Measurements from ENCODE around the gene NMUR1.

Gene NMUR1

GRCh38 chr2:231527955-231528635 lies 2.1 kb downstream of the NMUR1 start:
- in situ Hi-C loops (cut with HindIII; ENCODE audit: low sequenced_read_pairs), result no loop called here

- in situ Hi-C loops (cut with HindIII; ENCODE audit: low sequenced_read_pairs), result no loop called here
These were observed 3.2 kb downstream of the NMUR1 start for GRCh38 chr2:231527091-231527395.

GRCh38 chr2:231526341-231527090 lies 3.7 kb downstream of the NMUR1 start:
- in situ Hi-C loops (cut with HindIII; ENCODE audit: low sequenced_read_pairs), result no loop called here

GRCh38 chr2:231525248-231526163 lies 4.7 kb downstream of the NMUR1 start:
- in situ Hi-C loops (cut with HindIII; ENCODE audit: low sequenced_read_pairs), result no loop called here

GRCh38 chr2:231524477-231525247 lies 5.6 kb downstream of the NMUR1 start:
- in situ Hi-C loops (cut with HindIII; ENCODE audit: low sequenced_read_pairs), result no loop called here

- in situ Hi-C loops (cut with HindIII; ENCODE audit: low sequenced_read_pairs), result no loop called here
These were observed 6.6 kb downstream of the NMUR1 start for GRCh38 chr2:231523451-231524285.

- in situ Hi-C loops (cut with HindIII; ENCODE audit: low sequenced_read_pairs), result no loop called here
These were observed 7.6 kb downstream of the NMUR1 start for GRCh38 chr2:231522418-231523180.

GRCh38 chr2:231521443-231521842 lies 8.8 kb downstream of the NMUR1 start:
- in situ Hi-C loops (cut with HindIII; ENCODE audit: low sequenced_read_pairs), result no loop called here

GRCh38 chr2:231519975-231520555 lies 10.2 kb downstream of the NMUR1 start:
- in situ Hi-C loops (cut with HindIII; ENCODE audit: low sequenced_read_pairs), result no loop called here

- in situ Hi-C loops (cut with HindIII; ENCODE audit: low sequenced_read_pairs), result no loop called here
These were observed 11.5 kb downstream of the NMUR1 start for GRCh38 chr2:231518771-231519170.

- in situ Hi-C loops (cut with HindIII; ENCODE audit: low sequenced_read_pairs), result no loop called here
These were observed 14.6 kb downstream of the NMUR1 start for GRCh38 chr2:231515603-231516002.

GRCh38 chr2:231514951-231515297 lies 15.3 kb downstream of the NMUR1 start:
- in situ Hi-C loops (cut with HindIII; ENCODE audit: low sequenced_read_pairs), result no loop called here

- in situ Hi-C loops (cut with HindIII; ENCODE audit: low sequenced_read_pairs), result no loop called here
These were observed 15.9 kb downstream of the NMUR1 start for GRCh38 chr2:231514225-231514950.

GRCh38 chr2:231513746-231514224 lies 16.5 kb downstream of the NMUR1 start:
- in situ Hi-C loops (cut with HindIII; ENCODE audit: low sequenced_read_pairs), result no loop called here

GRCh38 chr2:231512222-231512621 lies 18.0 kb downstream of the NMUR1 start:
- in situ Hi-C loops (cut with HindIII; ENCODE audit: low sequenced_read_pairs), result no loop called here

GRCh38 chr2:231503766-231504165 lies 26.5 kb downstream of the NMUR1 start:
- in situ Hi-C loops (cut with HindIII; ENCODE audit: low sequenced_read_pairs), result no loop called here

- in situ Hi-C loops (cut with HindIII; ENCODE audit: low sequenced_read_pairs), result no loop called here
These were observed 27.6 kb downstream of the NMUR1 start for GRCh38 chr2:231502596-231502995.

GRCh38 chr2:231497651-231498050 lies 32.6 kb downstream of the NMUR1 start:
- in situ Hi-C loops (cut with HindIII; ENCODE audit: low sequenced_read_pairs), result no loop called here

All from DLD1 (cell line).